ENCODE results near the gene POP7.

DNA sequence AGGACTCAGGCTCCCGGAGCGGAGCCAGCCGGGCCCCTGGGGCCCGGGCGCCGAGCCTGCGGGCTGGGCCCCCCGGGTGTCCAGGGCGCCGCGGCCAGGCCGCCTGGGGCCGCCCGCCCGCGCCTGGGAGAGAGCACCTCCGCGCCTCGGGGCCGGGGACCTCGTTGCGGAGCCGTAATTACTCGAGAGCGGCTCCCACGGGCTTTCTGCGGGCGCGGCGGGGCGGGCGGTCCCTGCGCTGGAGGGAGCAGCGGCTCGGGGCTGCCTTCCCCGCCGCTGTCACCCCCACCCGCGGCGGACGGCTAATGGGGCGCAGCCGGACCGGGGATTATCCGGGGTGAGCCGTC, 30.8 kb upstream of the POP7 start:
- TF ChIP-seq FOXK2 (IDR thresholded peaks at IDR 0.05) = no peak
- TF ChIP-seq BHLHE40 (IDR thresholded peaks at IDR 0.05; ENCODE audit: borderline replicate concordance) = no peak
- no peak for TF ChIP-seq FOXM1 (IDR thresholded peaks at IDR 0.05; ENCODE audit: borderline replicate concordance)
- TF ChIP-seq ZNF384 (IDR thresholded peaks at IDR 0.05) = no peak
- TF ChIP-seq NFRKB (IDR thresholded peaks at IDR 0.05) = no peak
- TF ChIP-seq CTBP1 (IDR thresholded peaks at IDR 0.05; ENCODE audit: borderline replicate concordance) = no peak
- no peak for TF ChIP-seq ARNT (IDR thresholded peaks at IDR 0.05)
- TF ChIP-seq L3MBTL2 (conservative IDR thresholded peaks at IDR 0.05) = no peak
- no peak for TF ChIP-seq ELF4 (IDR thresholded peaks at IDR 0.05)
- TF ChIP-seq FOXA1 (IDR thresholded peaks at IDR 0.05) = no peak
- TF ChIP-seq TARDBP (IDR thresholded peaks at IDR 0.05) = no peak
- TF ChIP-seq SP1 (IDR thresholded peaks at IDR 0.05) = no peak
- TF ChIP-seq LEF1 (IDR thresholded peaks at IDR 0.05; ENCODE audit: borderline replicate concordance) = no peak
